ENCODE data around the gene ANXA6. TPM values are rescaled to one million over a fixed set of nuclear protein-coding genes. Genes with fewer than 3 reads are reported as not detected.

Gene ANXA6
- total RNA-seq, 4 donors from 2014 or later: 267 to 470 (median 382) TPM

DNA sequence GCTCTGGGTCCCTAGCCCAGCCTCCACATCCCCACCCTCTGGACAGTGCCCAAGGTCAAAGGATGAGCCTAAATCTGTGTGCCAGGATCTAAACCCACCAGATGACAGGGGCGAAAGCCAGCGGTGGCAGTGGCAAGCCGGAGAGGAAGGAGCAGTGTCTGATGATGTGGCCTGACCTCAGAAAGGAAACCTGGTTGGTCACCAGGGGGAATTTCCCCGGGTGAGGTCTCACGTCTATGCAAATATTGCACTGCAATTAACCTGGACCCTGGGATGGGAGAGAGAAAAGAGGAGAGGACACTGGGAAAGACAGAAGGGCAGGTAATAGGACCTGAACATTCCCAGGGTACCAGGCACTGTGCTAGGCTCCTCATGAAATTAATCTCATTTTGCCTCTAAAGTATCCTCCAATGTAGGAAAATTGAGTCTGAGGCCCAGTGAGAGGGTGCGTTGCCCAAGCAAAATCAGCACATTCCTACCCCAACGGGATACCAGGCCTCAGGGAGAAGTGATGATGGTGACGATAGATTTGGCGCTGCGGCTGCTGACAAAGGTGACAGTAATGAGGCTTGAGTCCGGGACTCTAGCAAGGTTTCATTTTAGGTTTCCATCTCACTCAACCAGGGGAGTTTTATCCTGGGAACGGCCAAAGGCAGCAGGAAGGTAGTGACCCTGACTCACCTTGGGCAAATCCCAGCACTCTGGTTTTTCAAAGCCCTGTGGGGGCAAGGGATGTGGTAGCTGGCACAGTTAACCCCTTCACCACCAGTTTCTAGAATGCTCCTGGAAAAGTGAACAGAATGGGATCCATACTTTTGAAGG, 63.3 kb downstream of the ANXA6 start:
- TF ChIP-seq, protein P1, sequence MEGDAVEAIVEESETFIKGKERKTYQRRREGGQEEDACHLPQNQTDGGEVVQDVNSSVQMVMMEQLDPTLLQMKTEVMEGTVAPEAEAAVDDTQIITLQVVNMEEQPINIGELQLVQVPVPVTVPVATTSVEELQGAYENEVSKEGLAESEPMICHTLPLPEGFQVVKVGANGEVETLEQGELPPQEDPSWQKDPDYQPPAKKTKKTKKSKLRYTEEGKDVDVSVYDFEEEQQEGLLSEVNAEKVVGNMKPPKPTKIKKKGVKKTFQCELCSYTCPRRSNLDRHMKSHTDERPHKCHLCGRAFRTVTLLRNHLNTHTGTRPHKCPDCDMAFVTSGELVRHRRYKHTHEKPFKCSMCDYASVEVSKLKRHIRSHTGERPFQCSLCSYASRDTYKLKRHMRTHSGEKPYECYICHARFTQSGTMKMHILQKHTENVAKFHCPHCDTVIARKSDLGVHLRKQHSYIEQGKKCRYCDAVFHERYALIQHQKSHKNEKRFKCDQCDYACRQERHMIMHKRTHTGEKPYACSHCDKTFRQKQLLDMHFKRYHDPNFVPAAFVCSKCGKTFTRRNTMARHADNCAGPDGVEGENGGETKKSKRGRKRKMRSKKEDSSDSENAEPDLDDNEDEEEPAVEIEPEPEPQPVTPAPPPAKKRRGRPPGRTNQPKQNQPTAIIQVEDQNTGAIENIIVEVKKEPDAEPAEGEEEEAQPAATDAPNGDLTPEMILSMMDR (IDR thresholded peaks at IDR 0.05; ENCODE audit: low read depth): no peak

DNA sequence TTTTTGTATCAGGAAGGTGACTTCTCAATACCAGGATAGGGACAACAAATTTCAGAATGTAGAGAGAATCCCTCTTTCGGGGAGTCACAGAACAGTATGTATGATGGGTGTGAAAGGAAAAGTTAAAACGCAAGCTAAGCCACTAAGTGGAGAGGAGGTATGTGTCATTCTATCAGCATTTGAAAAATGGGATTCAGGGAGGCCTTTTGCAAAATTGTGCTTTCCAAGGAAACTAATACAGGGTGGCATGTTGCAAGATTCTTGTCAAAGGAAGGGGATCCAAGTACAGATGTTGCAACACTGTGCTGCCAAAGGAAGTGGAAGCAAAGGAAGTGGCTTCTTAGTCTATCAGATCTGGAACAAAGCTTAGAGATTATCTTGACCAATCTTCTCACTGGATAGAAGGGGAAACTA, 64.1 kb downstream of the ANXA6 start:
- TF ChIP-seq, protein P1 (IDR thresholded peaks at IDR 0.05; ENCODE audit: low read depth): no peak

GRCh38 chr5:151092762-151093161, 64.8 kb downstream of the ANXA6 start:
- TF ChIP-seq, protein P1 (IDR thresholded peaks at IDR 0.05; ENCODE audit: low read depth): no peak

DNA sequence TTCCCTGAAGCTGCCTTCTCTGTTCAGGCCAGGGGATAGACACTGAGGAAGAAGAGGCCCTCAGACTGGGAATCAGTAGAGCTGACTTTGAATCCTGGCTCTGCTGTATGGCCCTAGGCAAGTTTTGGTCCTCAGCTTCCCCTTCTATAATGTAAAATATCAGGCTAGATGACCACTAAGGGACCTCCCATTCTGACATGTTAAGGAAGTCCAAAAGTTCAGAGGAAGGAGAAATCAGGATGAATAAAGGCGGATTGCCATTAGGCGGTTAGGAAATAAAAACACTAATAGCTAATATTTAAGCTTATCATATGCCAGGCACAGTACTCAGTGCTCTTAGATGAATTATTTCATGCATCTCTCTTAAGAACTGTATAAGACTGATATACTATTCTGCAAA, 67.9 kb downstream of the ANXA6 start:
- TF ChIP-seq, protein P1 (IDR thresholded peaks at IDR 0.05; ENCODE audit: low read depth): no peak

- TF ChIP-seq, protein P1 (IDR thresholded peaks at IDR 0.05; ENCODE audit: low read depth): no peak
Observed at GRCh38 chr5:151088986-151089385, 68.6 kb downstream of the ANXA6 start.

- TF ChIP-seq, protein P1 (IDR thresholded peaks at IDR 0.05; ENCODE audit: low read depth): no peak
Observed at GRCh38 chr5:151087486-151087885, 70.1 kb downstream of the ANXA6 start.

- TF ChIP-seq, protein P1 (IDR thresholded peaks at IDR 0.05; ENCODE audit: low read depth): no peak
Observed at GRCh38 chr5:151086905-151087360, 70.6 kb downstream of the ANXA6 start.

All from subcutaneous adipose tissue (tissue), 4 donors.